ENCODE measurements around the gene TNS3. TPM values are rescaled to one million over a fixed set of nuclear protein-coding genes. Genes with fewer than 3 reads are reported as not detected.

TNS3 gene
- total and polyA plus RNA-seq, 2 donors (not counting 1 experiment from before 2014, with no cell fraction given): 11.4 to 77.5 TPM

DNA sequence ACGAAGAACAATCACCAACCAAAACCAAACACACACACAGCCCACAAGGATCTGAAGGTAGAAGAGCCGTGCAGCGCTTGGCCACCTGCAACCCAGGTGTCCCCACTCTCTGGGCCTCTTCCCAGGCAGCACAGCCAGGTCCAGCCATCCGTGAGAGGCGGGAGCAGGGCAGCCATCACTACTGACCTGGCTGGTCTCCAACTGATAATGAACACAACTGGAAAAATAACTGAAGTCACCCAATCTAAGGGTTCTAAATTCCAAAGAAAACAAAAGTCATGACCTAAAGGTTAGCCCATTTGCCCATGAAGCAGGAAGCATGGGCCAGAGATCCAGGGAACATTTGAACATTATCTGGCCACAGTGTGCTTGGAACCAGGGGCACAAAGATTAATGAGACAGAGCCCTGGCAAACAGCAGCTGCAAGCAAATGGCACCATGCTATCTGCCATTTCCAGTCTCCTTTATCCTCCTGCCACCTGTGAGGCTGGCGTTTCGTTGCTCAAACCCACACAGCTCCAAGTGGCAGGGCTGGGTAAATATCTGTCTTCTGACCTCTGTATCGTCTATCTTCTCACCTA, 207.9 kb downstream of the TNS3 start:
- TF ChIP-seq, protein P1, sequence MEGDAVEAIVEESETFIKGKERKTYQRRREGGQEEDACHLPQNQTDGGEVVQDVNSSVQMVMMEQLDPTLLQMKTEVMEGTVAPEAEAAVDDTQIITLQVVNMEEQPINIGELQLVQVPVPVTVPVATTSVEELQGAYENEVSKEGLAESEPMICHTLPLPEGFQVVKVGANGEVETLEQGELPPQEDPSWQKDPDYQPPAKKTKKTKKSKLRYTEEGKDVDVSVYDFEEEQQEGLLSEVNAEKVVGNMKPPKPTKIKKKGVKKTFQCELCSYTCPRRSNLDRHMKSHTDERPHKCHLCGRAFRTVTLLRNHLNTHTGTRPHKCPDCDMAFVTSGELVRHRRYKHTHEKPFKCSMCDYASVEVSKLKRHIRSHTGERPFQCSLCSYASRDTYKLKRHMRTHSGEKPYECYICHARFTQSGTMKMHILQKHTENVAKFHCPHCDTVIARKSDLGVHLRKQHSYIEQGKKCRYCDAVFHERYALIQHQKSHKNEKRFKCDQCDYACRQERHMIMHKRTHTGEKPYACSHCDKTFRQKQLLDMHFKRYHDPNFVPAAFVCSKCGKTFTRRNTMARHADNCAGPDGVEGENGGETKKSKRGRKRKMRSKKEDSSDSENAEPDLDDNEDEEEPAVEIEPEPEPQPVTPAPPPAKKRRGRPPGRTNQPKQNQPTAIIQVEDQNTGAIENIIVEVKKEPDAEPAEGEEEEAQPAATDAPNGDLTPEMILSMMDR (IDR thresholded peaks at IDR 0.05): no peak
- no peak for TF ChIP-seq EZH2 (IDR thresholded peaks at IDR 0.05; ENCODE audit: borderline replicate concordance, insufficient read depth, low read depth, low read length, poor library complexity, severe bottlenecking)
- 83% methylated on average over 7 of the region's 8 CpGs for WGBS (ENCODE audit: insufficient coverage)
- POLR2A ChIA-PET: no interaction called here
- Histone ChIP-seq H3K79me2 (ENCODE audit: control insufficient read depth, insufficient read depth, low read length) (no peaks in the 10 kb centered on the region), H3K4me2 (replicated peaks; ENCODE audit: low read depth, low read length, poor library complexity, severe bottlenecking) (no peak overlapping the region), H3K9me3 (ENCODE audit: control extremely low read depth in 1 of 3, control insufficient read depth in 2 of 3, insufficient read depth in 1 of 3, low read length in 2 of 3) (no peaks in the 10 kb centered on the region), H4K20me1 (ENCODE audit: control insufficient read depth, insufficient read depth, low read length, poor library complexity, severe bottlenecking) (no peaks in the 10 kb centered on the region), H2AFZ (ENCODE audit: insufficient read depth, low read depth, low read length, poor library complexity, severe bottlenecking) (no peak overlapping the region), H3K9ac (ENCODE audit: low read length) (no peak overlapping the region), H3K27me3 (replicated peaks in 1 of 4; ENCODE audit: control extremely low read depth in 1 of 4, control insufficient read depth in 3 of 4, insufficient read depth in 4 of 4, low read length in 3 of 4) (no peaks in the 10 kb centered on the region), H3K4me1 (ENCODE audit: control insufficient read depth in 2 of 2, insufficient read depth in 2 of 2, low read length in 2 of 2) (no peaks in the 10 kb centered on the region), H3K27ac (ENCODE audit: low read length in 2 of 2) (no peak overlapping the region), H3K4me3 (ENCODE audit: control extremely low read depth in 1 of 5, extremely low read depth in 1 of 5, insufficient read depth in 1 of 5, low read depth in 2 of 5, low read length in 4 of 5) (no peak overlapping the region), H3K36me3 (replicated peaks in 1 of 2; ENCODE audit: control extremely low read depth in 1 of 2, control insufficient read depth in 1 of 2, extremely low read depth in 1 of 2, insufficient read depth in 2 of 2, low read length in 1 of 2) (peaks cover 0 to 14% of the 10 kb centered on the region in 2 experiments)
- intact Hi-C loops (cut with micrococcal nuclease): no loop called here
- ATAC-seq (ENCODE audit: low read depth) (no peak), DNase-seq (no peak)
- Mint-ChIP-seq H3K27ac (no peak overlapping the region), H3K4me3 (no peak overlapping the region), H3K4me1 (no peaks in the 10 kb centered on the region), H3K27me3 (no peaks in the 10 kb centered on the region), H3K9me3 (ENCODE audit: insufficient read depth) (no peaks in the 10 kb centered on the region)
- CTCF ChIA-PET: no interaction called here

DNA sequence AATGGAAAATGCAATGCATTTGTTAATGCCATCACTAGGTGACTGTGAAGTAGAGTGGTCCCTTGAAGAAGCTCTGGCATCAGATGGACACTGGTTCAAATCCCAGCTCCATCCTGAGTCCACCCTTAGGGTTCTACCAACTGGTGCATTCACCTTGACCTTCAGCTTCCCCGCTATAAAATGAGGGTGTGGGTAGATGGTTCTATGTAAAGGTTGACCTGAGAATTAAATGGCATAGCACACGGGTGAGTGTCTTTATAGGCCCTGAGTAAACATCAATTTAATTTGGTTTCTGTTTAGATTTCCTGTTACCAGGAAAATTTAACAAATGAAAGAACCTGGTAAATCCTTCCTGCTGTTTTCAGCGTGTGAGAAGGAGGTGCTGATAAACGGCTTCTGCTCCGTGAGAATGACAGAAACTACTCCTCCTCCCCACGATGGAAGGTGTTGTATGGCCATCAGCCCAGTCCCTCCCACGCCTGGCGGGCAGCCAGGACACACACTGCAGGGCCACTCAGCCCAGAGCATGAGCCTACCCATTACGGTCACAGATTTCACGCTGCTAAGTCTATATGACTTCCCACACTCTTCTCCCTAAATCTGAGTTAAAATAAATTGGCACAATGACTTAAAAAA, 210.1 kb downstream of the TNS3 start:
- no peak overlapping the region for H3K4me3 ChIP-seq (ENCODE audit: control extremely low read depth in 1 of 5, extremely low read depth in 1 of 5, insufficient read depth in 1 of 5, low read depth in 2 of 5, low read length in 4 of 5)
- ATAC-seq (ENCODE audit: low read depth) (no peak), DNase-seq (no peak)
- no peak overlapping the region for H3K27ac Mint-ChIP-seq
- no peak overlapping the region for H3K4me2 ChIP-seq (replicated peaks; ENCODE audit: low read depth, low read length, poor library complexity, severe bottlenecking)
- TF ChIP-seq, protein P1 (IDR thresholded peaks at IDR 0.05): no peak
- no peak for TF ChIP-seq EZH2 (IDR thresholded peaks at IDR 0.05; ENCODE audit: borderline replicate concordance, insufficient read depth, low read depth, low read length, poor library complexity, severe bottlenecking)
- H3K4me1 Mint-ChIP-seq: no peaks in the 10 kb centered on the region
- ChIA-PET CTCF (no interaction called here), POLR2A (interaction anchor here (0.5 kb wide), 1 partner anchor 8 kb away, joined by 3 read pairs; no protein-coding TSS in a partner anchor)
- H3K9ac ChIP-seq (ENCODE audit: low read length): no peak overlapping the region
- peaks cover 0 to 32% of the 10 kb centered on the region in 2 experiments for H3K36me3 ChIP-seq (replicated peaks in 1 of 2; ENCODE audit: control extremely low read depth in 1 of 2, control insufficient read depth in 1 of 2, extremely low read depth in 1 of 2, insufficient read depth in 2 of 2, low read length in 1 of 2)
- H3K4me3 Mint-ChIP-seq: no peak overlapping the region
- intact Hi-C loops (cut with micrococcal nuclease): no loop called here
- peaks cover 0 to 1% (median 0%) of the 10 kb centered on the region in 3 donors for H3K9me3 ChIP-seq (ENCODE audit: control extremely low read depth in 1 of 3, control insufficient read depth in 2 of 3, insufficient read depth in 1 of 3, low read length in 2 of 3)
- H3K79me2 ChIP-seq (ENCODE audit: control insufficient read depth, insufficient read depth, low read length): no peaks in the 10 kb centered on the region
- no peaks in the 10 kb centered on the region for H4K20me1 ChIP-seq (ENCODE audit: control insufficient read depth, insufficient read depth, low read length, poor library complexity, severe bottlenecking)
- H3K27ac ChIP-seq (ENCODE audit: low read length in 2 of 2): no peak overlapping the region
- no peaks in the 10 kb centered on the region for H3K9me3 Mint-ChIP-seq (ENCODE audit: insufficient read depth)
- H2AFZ ChIP-seq (ENCODE audit: insufficient read depth, low read depth, low read length, poor library complexity, severe bottlenecking): no peak overlapping the region
- H3K4me1 ChIP-seq (ENCODE audit: control insufficient read depth in 2 of 2, insufficient read depth in 2 of 2, low read length in 2 of 2): no peaks in the 10 kb centered on the region
- no peaks in the 10 kb centered on the region for H3K27me3 Mint-ChIP-seq
- 94% methylated on average over 6 of the region's 10 CpGs for whole genome bisulfite sequencing (ENCODE audit: insufficient coverage)
- no peaks in the 10 kb centered on the region for H3K27me3 ChIP-seq (replicated peaks in 1 of 4; ENCODE audit: control extremely low read depth in 1 of 4, control insufficient read depth in 3 of 4, insufficient read depth in 4 of 4, low read length in 3 of 4)

Data from B cell (primary cell).